HG03439 (cell line): Measurements from ENCODE around the gene TOP2A.

ENCODE experiments used
- ATAC-seq: cut with Tn5 transposase; IDR thresholded peaks from one replicate; pipeline ENCODE4 v1.9.1; 2021; ENCODE audit warnings: mild to moderate bottlenecking, moderate library complexity; ENCODE audit not compliant: unreplicated experiment

TOP2A gene

GRCh38 chr17:40361063-40361924 lies 56.4 kb downstream of the TOP2A start:
- no peak for ATAC-seq

GRCh38 chr17:40360091-40360490 lies 57.6 kb downstream of the TOP2A start:
- no peak for ATAC-seq

- ATAC-seq = peak; percentile 41
Measured at GRCh38 chr17:40358323-40359038, 59.2 kb downstream of the TOP2A start.

GRCh38 chr17:40356990-40357881 lies 60.5 kb downstream of the TOP2A start:
- ATAC-seq = no peak

- no peak for ATAC-seq
Measured at GRCh38 chr17:40355804-40356758, 61.6 kb downstream of the TOP2A start.

- ATAC-seq = no peak
Measured at GRCh38 chr17:40355123-40355803, 62.4 kb downstream of the TOP2A start.

- ATAC-seq = no peak
Measured at GRCh38 chr17:40354221-40355122, 63.2 kb downstream of the TOP2A start.

- ATAC-seq = no peak
Measured at GRCh38 chr17:40352779-40353394, 64.8 kb downstream of the TOP2A start.

- no peak for ATAC-seq
Measured at GRCh38 chr17:40352237-40352778, 65.4 kb downstream of the TOP2A start.

GRCh38 chr17:40351359-40352236 lies 66.1 kb downstream of the TOP2A start:
- ATAC-seq = no peak

- ATAC-seq = no peak
Measured at GRCh38 chr17:40350689-40351358, 66.9 kb downstream of the TOP2A start.

- no peak for ATAC-seq
Measured at GRCh38 chr17:40349895-40350688, 67.6 kb downstream of the TOP2A start.

- no peak for ATAC-seq
Measured at GRCh38 chr17:40349477-40349894, 68.2 kb downstream of the TOP2A start.

- no peak for ATAC-seq
Measured at GRCh38 chr17:40348562-40349476, 68.9 kb downstream of the TOP2A start.
